H1 (cell line): ENCODE data around the gene NKAIN4. TPM values are rescaled to one million over a fixed set of nuclear protein-coding genes. Genes with fewer than 3 reads are reported as not detected.

Experiments
- CTCF ChIA-PET: fragments of 300-600 bp; sonication (Branson Sonifier 250); formaldehyde crosslinking; loops from one replicate; lab custom pipeline; 2021; ENCODE audit not compliant: partially characterized antibody; lab: Charles Lee
- POLR2A ChIA-PET: fragments of 300-600 bp; sonication (Branson Sonifier 250); formaldehyde crosslinking; loops from one replicate; lab custom pipeline; 2021; ENCODE audit warnings: inconsistent platforms; ENCODE audit not compliant: partially characterized antibody; lab: Charles Lee
- DNase-seq, 2 experiments: peaks; one replicate each; pipeline versions ENCODE4 v3.0.0 to v3.0.0-alpha.2; 2010 to 2022; ENCODE audit warnings: low spot score in 2 of 2, low read depth in 1 of 2, mixed read lengths in 1 of 2
- FAIRE-seq: peaks from 2 replicates; lab custom pipeline; 2011; peaks lifted over from hg19 to GRCh38; lab: Jason Lieb, UNC
- H2AFZ ChIP-seq: 2 replicates; pipeline ENCODE4 v1.8.1; 2012; ENCODE audit warnings: low read length, inconsistent platforms
- H2AK5ac ChIP-seq: 2 replicates; pipeline ENCODE4 v1.6.1; 2013; ENCODE audit warnings: low read depth, low read length
- H2BK120ac ChIP-seq: replicated peaks from 2 replicates; pipeline ENCODE3; 2013; ENCODE audit warnings: low read depth, low read length, inconsistent platforms
- H2BK12ac ChIP-seq: 2 replicates; pipeline ENCODE4 v1.6.1; 2013; ENCODE audit warnings: low read depth, low read length
- H2BK15ac ChIP-seq: 2 replicates; pipeline ENCODE4 v1.6.1; 2013; ENCODE audit warnings: low read length
- H2BK20ac ChIP-seq: 2 replicates; pipeline ENCODE4 v1.6.1; 2013; ENCODE audit warnings: low read length
- H2BK5ac ChIP-seq: 2 replicates; pipeline ENCODE4 v1.6.1; 2013; ENCODE audit warnings: low read depth, low read length
- H3K14ac ChIP-seq: 2 replicates; pipeline ENCODE4 v1.6.1; 2013; ENCODE audit warnings: inconsistent platforms; ENCODE audit not compliant: insufficient read length
- H3K18ac ChIP-seq: 2 replicates; pipeline ENCODE4 v1.6.1; 2013; ENCODE audit warnings: low read length; ENCODE audit errors: extremely low read depth
- H3K23ac ChIP-seq: 2 replicates; pipeline ENCODE4 v1.6.1; 2013; ENCODE audit warnings: inconsistent platforms; ENCODE audit not compliant: insufficient read length
- H3K23me2 ChIP-seq: 2 replicates; pipeline ENCODE4 v1.6.1; 2013; ENCODE audit warnings: low read depth, low read length
- H3K27ac ChIP-seq: 2 replicates; pipeline ENCODE4 v1.6.1; 2011; ENCODE audit warnings: low read depth, low read length, inconsistent platforms
- H3K27me3 ChIP-seq, 4 experiments: replicated peaks in 1 of 4; 1 replicate in 1 of 4; 2 replicates in 3 of 4; pipeline versions ENCODE4 v1.6.1 to v1.8.1; 2011 to 2013; ENCODE audit warnings: low read length in 3 of 4, mild to moderate bottlenecking in 3 of 4, inconsistent platforms in 2 of 4, mixed read lengths in 2 of 4, moderate library complexity in 1 of 4; ENCODE audit not compliant: control insufficient read depth in 3 of 4, insufficient read depth in 3 of 4; ENCODE audit errors: extremely low read depth in 1 of 4
- H3K36me3 ChIP-seq, 4 experiments: 2 replicates each; pipeline versions ENCODE4 v1.6.1 to v1.8.1; 2011 to 2013; ENCODE audit warnings: mild to moderate bottlenecking in 4 of 4, low read length in 3 of 4, moderate library complexity in 2 of 4, control low read depth in 1 of 4, inconsistent platforms in 1 of 4; ENCODE audit not compliant: insufficient read depth in 4 of 4, control insufficient read depth in 2 of 4
- H3K4ac ChIP-seq: replicated peaks from 2 replicates; pipeline ENCODE3; 2013; ENCODE audit warnings: low read length, low read depth, mixed read lengths, inconsistent platforms; ENCODE audit not compliant: insufficient read length
- H3K4me1 ChIP-seq, 4 experiments: replicated peaks in 1 of 4; 1 replicate in 1 of 4; 2 replicates in 3 of 4; pipeline versions ENCODE4 v1.6.1 to v1.8.1; 2011 to 2013; ENCODE audit warnings: low read length in 3 of 4, inconsistent platforms in 2 of 4, mixed read lengths in 1 of 4; ENCODE audit not compliant: insufficient read depth in 4 of 4, control insufficient read depth in 3 of 4
- H3K4me2 ChIP-seq, 2 experiments: 2 replicates each; pipeline versions ENCODE4 v1.6.1 to v1.8.1; 2011 to 2013; ENCODE audit warnings: low read depth in 2 of 2, low read length in 2 of 2, control low read depth in 1 of 2, inconsistent platforms in 1 of 2, mild to moderate bottlenecking in 1 of 2; ENCODE audit not compliant: insufficient read depth in 1 of 2
- H3K4me3 ChIP-seq, 4 experiments: fragments of 200-600, 300-600 bp in 1 of 4; sonication (generic), shearing (Covaris generic), sonication (Bioruptor Twin) in 1 of 4; 2 replicates each; pipeline versions ENCODE4 v1.5.1 to v1.8.1; 2011 to 2016; ENCODE audit warnings: low read length in 4 of 4, low read depth in 3 of 4, control low read depth in 2 of 4, inconsistent platforms in 2 of 4, mild to moderate bottlenecking in 2 of 4, mixed read lengths in 1 of 4, moderate library complexity in 1 of 4; ENCODE audit not compliant: insufficient read depth in 2 of 4; ENCODE audit errors: extremely low read depth in 1 of 4
- H3K56ac ChIP-seq: replicated peaks from 2 replicates; pipeline ENCODE3; 2013; ENCODE audit warnings: low read depth, mild to moderate bottlenecking, mixed read lengths, low read length, inconsistent platforms; ENCODE audit not compliant: insufficient read length
- H3K79me1 ChIP-seq: 2 replicates; pipeline ENCODE4 v1.6.1; 2013; ENCODE audit warnings: low read depth, low read length, control low read depth
- H3K79me2 ChIP-seq, 2 experiments: 2 replicates each; pipeline versions ENCODE4 v1.6.1 to v1.8.1; 2012 to 2013; ENCODE audit warnings: low read length in 2 of 2, mild to moderate bottlenecking in 2 of 2, inconsistent platforms in 1 of 2; ENCODE audit not compliant: insufficient read depth in 2 of 2, control insufficient read depth in 1 of 2
- H3K9ac ChIP-seq, 4 experiments: replicated peaks in 1 of 4; 1 replicate in 1 of 4; 2 replicates in 3 of 4; pipeline versions ENCODE4 v1.6.1 to v1.8.1; 2011 to 2013; ENCODE audit warnings: low read depth in 3 of 4, low read length in 3 of 4, control low read depth in 2 of 4, mild to moderate bottlenecking in 2 of 4, moderate library complexity in 2 of 4, inconsistent platforms in 1 of 4; ENCODE audit errors: extremely low read depth in 1 of 4
- H3K9me3 ChIP-seq, 2 experiments: 2 replicates each; pipeline versions ENCODE4 v1.6.1 to v1.8.1; 2012 to 2013; ENCODE audit warnings: mild to moderate bottlenecking in 2 of 2, moderate library complexity in 2 of 2, control low read depth in 1 of 2, inconsistent platforms in 1 of 2, low read depth in 1 of 2, low read length in 1 of 2, mixed read lengths in 1 of 2; ENCODE audit not compliant: insufficient read depth in 2 of 2
- H4K20me1 ChIP-seq, 2 experiments: replicated peaks in 1 of 2; 2 replicates each; pipeline versions ENCODE3 to v1.8.1; 2011 to 2013; ENCODE audit warnings: inconsistent platforms in 2 of 2, low read length in 2 of 2, mild to moderate bottlenecking in 1 of 2; ENCODE audit not compliant: insufficient read depth in 2 of 2, control insufficient read depth in 1 of 2
- H4K5ac ChIP-seq: 2 replicates; pipeline ENCODE4 v1.6.1; 2013; ENCODE audit warnings: low read length, low read depth, mixed read lengths, inconsistent platforms; ENCODE audit not compliant: insufficient read length
- H4K8ac ChIP-seq: 2 replicates; pipeline ENCODE4 v1.8.0; 2013; ENCODE audit warnings: mild to moderate bottlenecking, moderate library complexity, low read length, inconsistent platforms; ENCODE audit not compliant: insufficient read depth; ENCODE audit errors: extremely low read depth
- H4K91ac ChIP-seq: replicated peaks from 2 replicates; pipeline ENCODE3; 2013; ENCODE audit warnings: low read length, mixed read lengths, inconsistent platforms; ENCODE audit not compliant: insufficient read length
- BCL11A ChIP-seq, 2 experiments: IDR thresholded peaks; one replicate each; pipeline ENCODE4 v1.6.1; 2011; ENCODE audit warnings: low read depth in 2 of 2, low read length in 2 of 2, mild to moderate bottlenecking in 2 of 2
- CHD1 ChIP-seq: IDR thresholded peaks from 2 replicates; pipeline ENCODE4 v1.6.1; 2012; ENCODE audit warnings: low read depth, low read length, improper control_type of control experiment
- EP300 ChIP-seq, 2 experiments: IDR thresholded peaks; 1 replicate in 1 of 2; 2 replicates in 1 of 2; pipeline ENCODE4 v1.6.1; 2011 to 2012; ENCODE audit warnings: low read depth in 2 of 2, low read length in 2 of 2, mild to moderate bottlenecking in 2 of 2, borderline replicate concordance in 1 of 2, inconsistent platforms in 1 of 2, moderate library complexity in 1 of 2
- GABPA ChIP-seq: IDR thresholded peaks from 2 replicates; pipeline ENCODE4 v1.6.1; 2011; ENCODE audit warnings: mild to moderate bottlenecking, low read length, moderate library complexity, borderline replicate concordance; ENCODE audit not compliant: insufficient read depth
- KDM5A ChIP-seq: fragments of 200-600 bp; IDR thresholded peaks from 2 replicates; pipeline ENCODE4 v1.7.1; 2012; ENCODE audit warnings: mild to moderate bottlenecking, low read length, inconsistent platforms, mixed read lengths
- MAFK ChIP-seq: IDR thresholded peaks from 2 replicates; pipeline ENCODE4 v1.6.1; 2012; ENCODE audit warnings: low read depth, mild to moderate bottlenecking, improper control_type of control experiment, low read length
- POLR2A ChIP-seq, 2 experiments: IDR thresholded peaks; 1 replicate in 1 of 2; 2 replicates in 1 of 2; pipeline ENCODE4 v1.6.1; 2011; ENCODE audit warnings: low read depth in 2 of 2, low read length in 2 of 2, mild to moderate bottlenecking in 2 of 2; ENCODE audit errors: control extremely low read depth in 1 of 2
- SIX5 ChIP-seq: IDR thresholded peaks from 2 replicates; pipeline ENCODE4 v1.6.1; 2011; ENCODE audit warnings: mild to moderate bottlenecking, low read depth, low read length
- ZNF274 ChIP-seq: IDR thresholded peaks from 2 replicates; pipeline ENCODE4 v1.7.0; 2012; ENCODE audit warnings: low read length, borderline replicate concordance; ENCODE audit errors: extremely low read depth
- WGBS, 2 experiments: shearing (Covaris generic) in 1 of 2; methylation state at CpG; one replicate each; pipeline versions ENCODE4 v1.1.6 to v1.1.7; 2013 to 2015; ENCODE audit warnings: low lambda C conversion rate in 2 of 2, mixed read lengths in 2 of 2, inconsistent platforms in 1 of 2, low coverage in 1 of 2, missing lambda C conversion rate in 1 of 2; ENCODE audit not compliant: insufficient replicate concordance in 2 of 2, insufficient coverage in 1 of 2, insufficient read length in 1 of 2; ENCODE audit errors: extremely low coverage in 1 of 2, missing lambda C conversion rate in 1 of 2; 5-methylcytosine and 5-hydroxymethylcytosine counted together
- polyA plus RNA-seq, 7 experiments: library from polyadenylated mRNA; depleted of rRNA in 3 of 7; stranded (reverse) in 5 of 7; unstranded in 2 of 7; fragments of >200 nt in 5 of 7; fragments of 200-250 nt in 2 of 7; gene quantifications; 1 replicate in 5 of 7; 2 replicates in 1 of 7; 4 replicates in 1 of 7; pipeline versions ENCODE4 v1.2.1 to v1.2.3, GENCODE V29; 2011 to 2013; ENCODE audit warnings: missing spikeins in 2 of 7, mixed read lengths in 2 of 7
- total RNA-seq: library from RNA; stranded (reverse); fragmentation: NEBNext Ultra II Directional; extraction: Animal tissue kit (Norgen Biotek cat#: 25700); gene quantifications from 2 replicates; pipeline ENCODE4 v1.2.1, GENCODE V29; 2021

The NKAIN4 gene
- total and polyA plus RNA-seq, 2 of the 8 experiments (the other 6 are each of a cell fraction or from before 2014, with no cell fraction given): 6.9 to 17.0 TPM

- 93% methylated on average over 1 of the region's 1 CpG; no CpG with 5 or more reads in 1 of the 2 experiments for WGBS, 2 experiments
- no peak for TF ChIP-seq GABPA
- TF ChIP-seq SIX5: no peak
- TF ChIP-seq ZNF274: no peak
- no peak for TF ChIP-seq MAFK
- TF ChIP-seq BCL11A (IDR thresholded peaks at IDR 0.05; ENCODE audit: low read depth in 2 of 2, low read length in 2 of 2): no peak
- TF ChIP-seq EP300 (IDR thresholded peaks at IDR 0.05; ENCODE audit: borderline replicate concordance in 1 of 2, low read depth in 2 of 2, low read length in 2 of 2): no peak
- no peak for TF ChIP-seq KDM5A
- TF ChIP-seq POLR2A (IDR thresholded peaks at IDR 0.05; ENCODE audit: control extremely low read depth in 1 of 2, low read depth in 2 of 2, low read length in 2 of 2): no peak
- no peak for TF ChIP-seq CHD1
- CTCF ChIA-PET: interaction anchor here (0.9 to 1.7 kb wide), 2 partner anchors 11 to 98 kb away, joined by 3 to 7 read pairs; no protein-coding TSS in a partner anchor
Measured at GRCh38 chr20:63301671-63302070, 47.4 kb upstream of the NKAIN4 start.

More at GRCh38 chr20:63301671-63302070, 47.4 kb upstream of the NKAIN4 start:
- no peak overlapping the region for H2BK120ac ChIP-seq
- POLR2A ChIA-PET: no interaction called here
- no peak overlapping the region for H3K56ac ChIP-seq
- no peak overlapping the region for H3K4me3 ChIP-seq
- DNase-seq (no peak), FAIRE-seq (no peak)
- no peak overlapping the region for H2BK5ac ChIP-seq
- H3K27me3 ChIP-seq: peaks cover 0 to 4% (median 2%) of the 10 kb centered on the region in 4 experiments; a peak in 2 of 7 replicates
- no peak overlapping the region for H2AFZ ChIP-seq
- no peaks in the 10 kb centered on the region for H3K79me1 ChIP-seq
- no peak overlapping the region for H4K8ac ChIP-seq
- no peak overlapping the region for H2BK15ac ChIP-seq
- H2BK20ac ChIP-seq: no peak overlapping the region
- H3K18ac ChIP-seq: no peak overlapping the region
- H4K91ac ChIP-seq: no peak overlapping the region
- no peak overlapping the region for H3K14ac ChIP-seq
- H4K20me1 ChIP-seq: no peaks in the 10 kb centered on the region
- H4K5ac ChIP-seq: no peak overlapping the region
- H3K9me3 ChIP-seq: no peaks in the 10 kb centered on the region
- H3K23me2 ChIP-seq: no peaks in the 10 kb centered on the region
- no peak overlapping the region for H2BK12ac ChIP-seq
- no peak overlapping the region for H3K23ac ChIP-seq
- H3K4ac ChIP-seq: no peak overlapping the region
- no peak overlapping the region for H3K9ac ChIP-seq
- no peaks in the 10 kb centered on the region for H3K79me2 ChIP-seq
- no peak overlapping the region for H3K4me2 ChIP-seq
- no peaks in the 10 kb centered on the region for H3K36me3 ChIP-seq
- no peak overlapping the region for H3K27ac ChIP-seq
- H3K4me1 ChIP-seq: peaks cover 0 to 3% (median 2%) of the 10 kb centered on the region in 4 experiments; a peak in 4 of 7 replicates
- H2AK5ac ChIP-seq: no peak overlapping the region
